Activated naive CD8-positive, alpha-beta T cell treated with anti-CD3 and anti-CD28 coated beads for 36 hours (primary cell): ENCODE data around the gene SLC9A9. TPM values are rescaled to one million over a fixed set of nuclear protein-coding genes. Genes with fewer than 3 reads are reported as not detected.
"Not testable (repeated sequence)": the region's sequence is repeated elsewhere in the genome, so short reads cannot be mapped to it uniquely, and the experiment has no call there.

Experiments
- DNase-seq: peaks from one replicate; pipeline ENCODE4 v3.0.0; 2021
- H3K27ac Mint-ChIP-seq: one replicate; pipeline ENCODE4 v1.8.0; 2022; ENCODE audit warnings: mild to moderate bottlenecking, moderate library complexity, mixed read lengths
- H3K27me3 Mint-ChIP-seq: one replicate; pipeline ENCODE4 v1.8.0; 2022; ENCODE audit warnings: mild to moderate bottlenecking, mixed read lengths
- H3K36me3 Mint-ChIP-seq: one replicate; pipeline ENCODE4 v1.8.0; 2021; ENCODE audit warnings: mild to moderate bottlenecking, mixed read lengths
- H3K4me1 Mint-ChIP-seq: one replicate; pipeline ENCODE4 v1.8.0; 2021; ENCODE audit warnings: mixed read lengths
- H3K4me3 Mint-ChIP-seq: one replicate; pipeline ENCODE4 v1.8.0; 2022; ENCODE audit warnings: mild to moderate bottlenecking, moderate library complexity, mixed read lengths
- H3K9me3 Mint-ChIP-seq: one replicate; pipeline ENCODE4 v1.8.0; 2022; ENCODE audit warnings: mixed read lengths
- total RNA-seq, 2 experiments: library from RNA; stranded (reverse); gene quantifications; one replicate each; pipeline ENCODE4 v1.2.3, GENCODE V29; 2021

The SLC9A9 gene
- total RNA-seq, 2 experiments from 2014 or later = 2.1 to 2.3 TPM

DNA sequence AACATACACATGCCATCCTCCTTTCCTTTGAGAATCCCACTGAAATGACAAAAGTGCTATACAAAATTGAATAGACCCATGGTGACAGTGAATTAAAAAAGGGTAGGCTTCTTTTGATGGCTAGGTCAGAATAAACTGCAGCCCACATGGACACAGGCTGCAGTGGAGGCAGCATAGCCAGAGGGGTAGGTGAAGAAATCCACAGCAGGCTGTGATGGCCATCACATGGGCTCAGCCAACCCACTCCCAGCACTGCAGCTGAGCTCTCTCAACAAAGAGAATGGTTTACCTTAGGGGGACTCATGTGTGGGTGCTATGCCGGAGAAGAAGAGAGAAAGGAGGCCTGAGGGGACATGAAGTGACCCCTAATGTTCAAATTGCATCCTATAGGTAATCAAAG, 397.6 kb downstream of the SLC9A9 start:
- Mint-ChIP-seq H3K27ac (no peak overlapping the region), H3K4me1 (peaks cover 3% of the 10 kb centered on the region), H3K4me3 (no peak overlapping the region), H3K27me3 (no peaks in the 10 kb centered on the region), H3K9me3 (peaks cover under 1% of the 10 kb centered on the region), H3K36me3 (no peaks in the 10 kb centered on the region)
- DNase-seq = no peak

- Mint-ChIP-seq H3K36me3 (no peaks in the 10 kb centered on the region), H3K4me3 (no peak overlapping the region)
Observed at GRCh38 chr3:143447491-143447890, 400.8 kb downstream of the SLC9A9 start.

DNA sequence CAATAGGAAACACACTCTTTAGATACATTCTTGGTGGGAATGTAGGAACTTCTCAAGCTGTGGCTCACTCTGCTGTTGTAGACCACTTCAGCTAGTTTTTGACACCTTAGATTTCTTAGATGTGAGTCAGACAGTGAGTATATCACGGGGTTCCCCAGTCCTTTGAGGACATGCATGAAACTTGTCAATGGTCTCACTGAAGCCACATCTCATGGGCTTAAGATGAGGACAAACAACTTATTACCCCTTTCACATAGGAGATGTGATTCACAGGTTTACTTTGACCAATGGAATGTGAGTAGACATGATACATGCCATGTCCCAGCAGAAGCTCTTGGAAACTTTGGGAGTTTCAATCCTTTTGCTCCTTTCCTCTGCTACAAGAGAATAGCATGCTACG, 403.1 kb downstream of the SLC9A9 start:
- peak; percentile 30 for DNase-seq
- peaks cover 3% of the 10 kb centered on the region for H3K9me3 Mint-ChIP-seq
- H3K4me3 Mint-ChIP-seq = no peak overlapping the region
- no peaks in the 10 kb centered on the region for H3K27me3 Mint-ChIP-seq
- H3K4me1 Mint-ChIP-seq = peaks cover 33% of the 10 kb centered on the region
- no peaks in the 10 kb centered on the region for H3K36me3 Mint-ChIP-seq
- H3K27ac Mint-ChIP-seq = peak overlapping the region; percentile 64

More at GRCh38 chr3:143447491-143447890, 400.8 kb downstream of the SLC9A9 start:
- DNase-seq = no peak
- peaks cover 32% of the 10 kb centered on the region for H3K4me1 Mint-ChIP-seq
- no peaks in the 10 kb centered on the region for H3K27me3 Mint-ChIP-seq
- peaks cover 3% of the 10 kb centered on the region for H3K9me3 Mint-ChIP-seq
- H3K27ac Mint-ChIP-seq = no peak overlapping the region

- peak; percentile 33 for DNase-seq
- peak overlapping the region; percentile 64 for H3K27ac Mint-ChIP-seq
Observed at GRCh38 chr3:143443851-143444331, 404.4 kb downstream of the SLC9A9 start.

DNA sequence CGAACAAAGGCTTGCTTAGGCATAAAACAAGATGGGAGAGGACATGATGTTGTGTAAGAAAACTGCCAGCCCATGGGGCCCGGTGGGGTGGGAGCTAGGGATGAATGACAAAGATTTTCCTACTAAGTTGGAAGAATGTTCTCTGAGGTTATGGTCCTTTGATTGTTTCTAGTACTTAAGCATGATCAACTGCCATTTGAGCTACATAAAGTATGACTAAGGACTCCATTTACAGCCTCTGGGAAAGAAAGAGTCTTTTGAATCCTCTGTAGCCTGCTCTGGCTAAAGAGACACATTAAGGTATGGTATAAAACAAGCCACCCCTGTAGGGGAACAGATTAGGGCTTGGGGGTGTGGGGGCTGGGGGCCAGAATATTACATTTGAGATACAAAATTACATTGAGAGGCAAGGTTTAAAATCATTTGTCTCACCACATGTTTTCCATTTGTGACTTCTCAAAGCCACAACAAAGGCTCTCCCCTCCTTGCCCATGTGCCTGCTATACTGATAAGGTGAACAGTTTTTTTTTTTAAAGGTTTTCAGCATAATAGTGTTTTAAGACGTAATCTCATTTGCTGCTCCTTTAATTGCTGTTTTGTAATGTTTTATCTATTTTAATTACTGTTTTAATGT, 405.3 kb downstream of the SLC9A9 start:
- peak; percentile 35 for DNase-seq
- Mint-ChIP-seq H3K4me3 (no peak overlapping the region), H3K36me3 (no peaks in the 10 kb centered on the region), H3K27ac (peak overlapping the region; percentile 64), H3K4me1 (peaks cover 33% of the 10 kb centered on the region), H3K9me3 (peaks cover 3% of the 10 kb centered on the region), H3K27me3 (no peaks in the 10 kb centered on the region)

More at GRCh38 chr3:143443851-143444331, 404.4 kb downstream of the SLC9A9 start:
- no peaks in the 10 kb centered on the region for H3K27me3 Mint-ChIP-seq
- no peak overlapping the region for H3K4me3 Mint-ChIP-seq
- peaks cover 33% of the 10 kb centered on the region for H3K4me1 Mint-ChIP-seq
- H3K36me3 Mint-ChIP-seq = no peaks in the 10 kb centered on the region
- peaks cover 3% of the 10 kb centered on the region for H3K9me3 Mint-ChIP-seq

GRCh38 chr3:143441516-143442171, 406.6 kb downstream of the SLC9A9 start:
- H3K36me3 Mint-ChIP-seq = no peaks in the 10 kb centered on the region
- peaks cover 3% of the 10 kb centered on the region for H3K9me3 Mint-ChIP-seq
- H3K4me1 Mint-ChIP-seq = peaks cover 33% of the 10 kb centered on the region
- no peak overlapping the region for H3K27ac Mint-ChIP-seq
- H3K27me3 Mint-ChIP-seq = no peaks in the 10 kb centered on the region
- no peak for DNase-seq
- no peak overlapping the region for H3K4me3 Mint-ChIP-seq

DNA sequence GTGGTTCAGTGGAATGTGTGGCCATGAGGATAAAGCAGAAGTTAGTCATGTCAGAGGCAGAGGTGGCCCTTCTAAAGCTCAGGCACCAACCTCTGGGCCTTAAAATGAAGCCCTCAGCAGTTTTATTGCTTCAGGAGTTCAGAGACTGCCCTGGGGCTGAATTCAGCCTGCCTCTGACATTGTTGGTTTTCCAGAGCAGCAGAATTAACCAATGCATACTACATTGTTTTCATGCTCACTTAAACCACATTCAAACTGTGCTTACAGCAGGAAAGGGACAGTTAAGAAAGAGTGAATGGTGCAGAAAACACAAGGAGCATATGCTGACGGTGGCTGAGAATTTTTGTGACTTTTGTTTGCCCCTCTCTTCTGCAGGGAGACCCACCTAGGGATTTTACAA, 408.5 kb downstream of the SLC9A9 start:
- Mint-ChIP-seq H3K4me3 (no peak overlapping the region), H3K27ac (no peak overlapping the region), H3K36me3 (no peaks in the 10 kb centered on the region), H3K9me3 (no peaks in the 10 kb centered on the region), H3K27me3 (no peaks in the 10 kb centered on the region), H3K4me1 (peaks cover 22% of the 10 kb centered on the region)
- no peak for DNase-seq

- Mint-ChIP-seq H3K27ac (no peak overlapping the region), H3K36me3 (no peaks in the 10 kb centered on the region), H3K4me3 (no peak overlapping the region), H3K27me3 (no peaks in the 10 kb centered on the region), H3K4me1 (no peaks in the 10 kb centered on the region), H3K9me3 (no peaks in the 10 kb centered on the region)
- DNase-seq = no peak
Observed at GRCh38 chr3:143437405-143437804, 410.9 kb downstream of the SLC9A9 start.

DNA sequence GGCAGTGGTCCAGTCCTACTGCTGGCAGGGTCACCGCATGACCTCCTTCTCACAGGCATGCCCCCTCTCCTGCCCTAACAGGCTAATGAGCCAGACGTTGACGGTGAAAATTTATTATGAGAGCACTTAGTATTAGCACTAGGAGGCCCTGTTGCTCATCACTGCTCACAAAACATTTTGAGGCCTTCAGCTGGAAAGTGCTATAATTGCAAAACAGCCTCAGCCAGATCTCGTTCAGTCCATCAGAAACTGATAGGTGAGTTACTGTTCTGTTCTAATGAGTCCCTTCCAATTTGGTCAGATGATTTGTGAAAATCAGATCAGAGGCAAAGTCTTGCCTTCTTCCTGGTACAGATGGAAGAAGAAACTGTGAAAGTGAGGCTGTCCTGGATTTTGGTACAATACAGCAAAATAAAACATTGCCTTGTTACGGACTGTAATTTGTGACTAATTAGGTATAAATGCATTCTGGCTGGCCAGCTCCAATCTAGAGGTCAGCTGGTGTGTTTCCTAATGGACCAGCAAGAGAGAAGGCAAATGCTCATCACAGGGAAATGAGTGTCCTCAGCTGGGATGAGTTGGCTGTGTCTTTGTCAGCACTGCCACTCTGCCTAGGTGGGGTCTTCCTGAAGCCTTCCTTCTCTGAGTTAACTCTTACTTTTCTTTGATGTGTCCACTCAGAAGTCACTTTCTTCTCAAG, 411.9 kb downstream of the SLC9A9 start:
- no peak overlapping the region for H3K27ac Mint-ChIP-seq
- DNase-seq = no peak
- no peaks in the 10 kb centered on the region for H3K4me1 Mint-ChIP-seq
- no peaks in the 10 kb centered on the region for H3K27me3 Mint-ChIP-seq
- no peak overlapping the region for H3K4me3 Mint-ChIP-seq
- H3K36me3 Mint-ChIP-seq = no peaks in the 10 kb centered on the region
- H3K9me3 Mint-ChIP-seq = no peaks in the 10 kb centered on the region

GRCh38 chr3:143433787-143434378, 414.4 kb downstream of the SLC9A9 start:
- DNase-seq = peak; percentile 18
- no peaks in the 10 kb centered on the region for H3K4me1 Mint-ChIP-seq
- no peak overlapping the region for H3K4me3 Mint-ChIP-seq
- H3K9me3 Mint-ChIP-seq = no peaks in the 10 kb centered on the region
- H3K27ac Mint-ChIP-seq = no peak overlapping the region
- H3K27me3 Mint-ChIP-seq = no peaks in the 10 kb centered on the region
- H3K36me3 Mint-ChIP-seq = no peaks in the 10 kb centered on the region

- not testable (repeated sequence) for H3K4me1 Mint-ChIP-seq, H3K27ac Mint-ChIP-seq, H3K27me3 Mint-ChIP-seq, H3K4me3 Mint-ChIP-seq, H3K9me3 Mint-ChIP-seq, DNase-seq, H3K36me3 Mint-ChIP-seq
Observed at GRCh38 chr3:143431298-143431697, 417.0 kb downstream of the SLC9A9 start.

DNA sequence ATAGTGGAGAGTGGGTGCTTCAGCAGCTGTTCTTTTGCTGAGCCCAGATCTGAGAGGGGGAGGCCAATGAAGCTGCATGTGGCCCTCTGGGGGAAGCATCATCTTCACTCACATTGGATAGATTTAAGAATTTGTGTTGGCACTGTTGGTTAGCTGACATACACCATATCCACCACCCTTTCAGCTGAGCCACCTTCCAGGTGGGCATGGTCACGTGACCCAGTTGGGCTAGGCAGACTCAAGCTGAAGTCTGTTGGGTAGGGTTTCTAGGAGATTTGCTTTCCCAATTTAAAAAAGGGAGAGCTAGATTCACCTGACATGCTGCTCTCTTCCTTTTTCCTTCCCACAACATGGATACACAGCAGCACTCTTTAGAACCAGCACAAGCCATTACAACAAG, 417.7 kb downstream of the SLC9A9 start:
- Mint-ChIP-seq H3K9me3 (no peaks in the 10 kb centered on the region), H3K36me3 (no peaks in the 10 kb centered on the region), H3K4me3 (no peak overlapping the region), H3K27me3 (no peaks in the 10 kb centered on the region), H3K4me1 (peaks cover 9% of the 10 kb centered on the region), H3K27ac (no peak overlapping the region)
- DNase-seq = no peak

DNA sequence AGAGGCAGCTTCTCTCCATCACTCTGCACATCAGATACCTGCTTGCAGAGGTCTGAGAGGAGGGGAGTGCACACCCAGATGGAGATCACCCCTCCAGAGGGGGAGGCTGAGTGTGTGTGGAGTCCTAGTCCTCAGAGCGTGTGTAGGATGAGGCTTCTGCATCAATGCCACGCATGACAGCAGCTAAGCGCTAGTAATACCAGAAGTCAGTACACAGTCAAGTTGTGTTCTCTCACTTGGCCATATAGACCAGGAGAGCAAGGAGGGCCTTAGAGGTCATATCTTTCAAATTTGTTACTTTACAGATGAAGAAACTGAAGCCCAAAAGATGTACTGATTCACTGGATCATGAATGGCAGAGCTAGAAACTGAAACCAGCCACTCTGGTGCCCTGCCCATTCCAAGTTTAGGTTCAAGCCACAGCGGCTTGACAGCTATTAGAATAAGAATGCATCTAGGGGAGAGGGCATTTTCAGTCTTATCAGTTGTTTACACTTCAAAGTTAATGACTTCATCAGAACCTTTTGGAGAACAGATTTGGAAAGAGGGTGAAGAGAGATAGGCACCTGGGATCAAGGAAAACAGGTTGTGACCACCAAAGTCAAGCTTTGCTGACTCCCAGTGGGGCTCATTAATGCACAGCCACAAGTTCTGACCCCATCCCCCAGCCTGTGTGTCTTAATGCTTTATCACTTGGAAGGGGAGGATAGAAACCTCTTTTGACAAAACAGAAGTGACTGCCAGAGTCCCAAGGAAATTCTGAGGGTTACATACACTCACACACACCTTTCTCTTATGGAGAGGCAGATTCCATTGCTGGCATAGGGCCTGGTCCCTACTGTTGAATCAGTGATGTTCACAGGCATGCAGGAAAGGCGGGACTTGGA, 418.4 kb downstream of the SLC9A9 start:
- peaks cover 10% of the 10 kb centered on the region for H3K4me1 Mint-ChIP-seq
- H3K27ac Mint-ChIP-seq = no peak overlapping the region

GRCh38 chr3:143428294-143428693, 420.0 kb downstream of the SLC9A9 start:
- H3K4me3 Mint-ChIP-seq = no peak overlapping the region
- DNase-seq = no peak
- no peaks in the 10 kb centered on the region for H3K27me3 Mint-ChIP-seq
- peaks cover 23% of the 10 kb centered on the region for H3K4me1 Mint-ChIP-seq
- H3K9me3 Mint-ChIP-seq = no peaks in the 10 kb centered on the region
- H3K36me3 Mint-ChIP-seq = no peaks in the 10 kb centered on the region
- no peak overlapping the region for H3K27ac Mint-ChIP-seq

More for the DNA sequence above, 418.4 kb downstream of the SLC9A9 start:
- Mint-ChIP-seq H3K36me3 (no peaks in the 10 kb centered on the region), H3K27me3 (no peaks in the 10 kb centered on the region), H3K4me3 (no peak overlapping the region), H3K9me3 (no peaks in the 10 kb centered on the region)
- DNase-seq = no peak
